SK-N-SH treated with all-trans-retinoic acid at 6 μM for 48 hours (cell line): ENCODE results near the gene TRABD2A.

Experiments used
- BACH2 ChIP-seq: fragments of 250-450 bp; sonication (Bioruptor Pico); IDR thresholded peaks from 2 replicates; pipeline ENCODE4 v1.9.0; 2021; ENCODE audit warnings: mild to moderate bottlenecking, borderline replicate concordance
- CSDC2 ChIP-seq: fragments of 250-450 bp; sonication (Bioruptor Pico); IDR thresholded peaks from 2 replicates; pipeline ENCODE4 v1.5.0; 2020; ENCODE audit warnings: mild to moderate bottlenecking, moderate library complexity

DNA sequence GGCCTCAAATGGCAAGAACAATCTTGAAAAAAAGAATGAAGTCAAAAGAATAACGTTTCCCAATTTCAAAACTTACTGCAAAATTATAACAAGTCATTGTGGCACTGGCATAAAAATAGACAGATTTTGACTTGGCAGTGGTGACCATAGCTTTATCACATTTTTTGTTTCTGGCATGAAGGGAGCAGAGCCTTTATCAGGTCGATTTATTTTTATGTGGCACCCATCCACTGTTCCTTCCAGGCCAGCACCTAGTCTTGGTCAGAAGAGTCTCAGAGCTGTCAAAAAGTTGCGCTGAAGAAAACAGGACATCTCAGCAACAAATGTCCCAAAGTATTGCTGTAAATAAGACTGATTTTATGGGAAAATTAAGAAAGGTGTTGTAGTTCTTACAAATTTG is 92.4 kb downstream of the TRABD2A start:
- TF ChIP-seq BACH2 (CRISPR knock-in tag), result no peak
- no peak for TF ChIP-seq CSDC2 (CRISPR knock-in tag)
